Measurements from ENCODE around the gene STARD3. TPM values are rescaled to one million over a fixed set of nuclear protein-coding genes. Genes with fewer than 3 reads are reported as not detected.

The STARD3 gene
- total RNA-seq, 1 experiment from 2014 or later = 30.1 TPM

- Mint-ChIP-seq H3K27me3 (ENCODE audit: insufficient read depth, unreplicated experiment) (no peaks in the 10 kb centered on the region), H3K4me1 (ENCODE audit: insufficient read depth, unreplicated experiment) (peaks cover 5% of the 10 kb centered on the region), H3K4me3 (ENCODE audit: unreplicated experiment) (no peak overlapping the region), H3K9me3 (ENCODE audit: unreplicated experiment) (no peaks in the 10 kb centered on the region), H3K36me3 (ENCODE audit: insufficient read depth, unreplicated experiment) (peaks cover 65% of the 10 kb centered on the region), H3K27ac (ENCODE audit: low read depth, unreplicated experiment) (no peak overlapping the region)
- DNase-seq (ENCODE audit: unreplicated experiment) = no peak
- CTCF ChIA-PET = no interaction called here
- POLR2A ChIA-PET = no interaction called here
- TF ChIP-seq CTCF (IDR thresholded peaks at IDR 0.05; ENCODE audit: unreplicated experiment) = no peak
- intact Hi-C loops (cut with micrococcal nuclease) = no loop called here
- no TSS peak for BruUV-seq (replicated peaks)
Measured at GRCh38 chr17:39711851-39712250, 74.9 kb downstream of the STARD3 start.

Other genes starting within 250 kb of the STARD3 start
- gene FBXL20, start 235.5 kb upstream of the STARD3 start, total RNA-seq (2022) = 13.4 and 16.2 TPM in 2 replicates
- 59.0 TPM in 2 replicates for gene MED1, start 185.9 kb upstream of the STARD3 start, total RNA-seq (2022)
- gene CDK12, start 175.7 kb upstream of the STARD3 start, total RNA-seq (2022) = 71.1 and 71.3 TPM in 2 replicates
- not detected in 2 replicates for gene NEUROD2, start 29.2 kb upstream of the STARD3 start, total RNA-seq (2022)
- gene PPP1R1B, start 10.2 kb upstream of the STARD3 start, total RNA-seq (2022) = not detected in 2 replicates
- 0.37 and 0.71 TPM in 2 replicates for gene TCAP, start 28.2 kb downstream of the STARD3 start, total RNA-seq (2022)
- gene PNMT, start 31.3 kb downstream of the STARD3 start, total RNA-seq (2022) = not detected in 2 replicates
- gene PGAP3, start 50.9 kb downstream of the STARD3 start, total RNA-seq (2022) = 10.0 and 13.2 TPM in 2 replicates
- 33.3 and 33.7 TPM in 2 replicates for gene ERBB2, start 62.9 kb downstream of the STARD3 start, total RNA-seq (2022)
- gene MIEN1, start 93.4 kb downstream of the STARD3 start, total RNA-seq (2022) = 42.1 and 51.3 TPM in 2 replicates
- gene GRB7, start 100.8 kb downstream of the STARD3 start, total RNA-seq (2022) = 7.3 and 10.3 TPM in 2 replicates
- not detected in 2 replicates for gene IKZF3, start 227.2 kb downstream of the STARD3 start, total RNA-seq (2022)
- gene ZPBP2, start 231.1 kb downstream of the STARD3 start, total RNA-seq (2022) = not detected in 2 replicates